NCI-H187 (cell line): Measurements from ENCODE around the gene CHODL.
A peak's percentile ranks its signal among the peaks of the same experiment; 100 is the strongest.

Experiments used
- DNase-seq, 2 experiments: peaks; one replicate each; lab custom pipeline; 2025; lab: John Stamatoyannopoulos, UW

Gene CHODL, protein sequence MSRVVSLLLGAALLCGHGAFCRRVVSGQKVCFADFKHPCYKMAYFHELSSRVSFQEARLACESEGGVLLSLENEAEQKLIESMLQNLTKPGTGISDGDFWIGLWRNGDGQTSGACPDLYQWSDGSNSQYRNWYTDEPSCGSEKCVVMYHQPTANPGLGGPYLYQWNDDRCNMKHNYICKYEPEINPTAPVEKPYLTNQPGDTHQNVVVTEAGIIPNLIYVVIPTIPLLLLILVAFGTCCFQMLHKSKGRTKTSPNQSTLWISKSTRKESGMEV

GRCh38 chr21:18244671-18245463, at the start of gene CHODL:
CHODL (plus strand) TSS chr21:18244833; CDS start chr21:18245224, 391 bp downstream.
- DNase-seq = no peak

GRCh38 chr21:18204931-18205330, 39.7 kb upstream of the CHODL start:
- no peak for DNase-seq

DNA sequence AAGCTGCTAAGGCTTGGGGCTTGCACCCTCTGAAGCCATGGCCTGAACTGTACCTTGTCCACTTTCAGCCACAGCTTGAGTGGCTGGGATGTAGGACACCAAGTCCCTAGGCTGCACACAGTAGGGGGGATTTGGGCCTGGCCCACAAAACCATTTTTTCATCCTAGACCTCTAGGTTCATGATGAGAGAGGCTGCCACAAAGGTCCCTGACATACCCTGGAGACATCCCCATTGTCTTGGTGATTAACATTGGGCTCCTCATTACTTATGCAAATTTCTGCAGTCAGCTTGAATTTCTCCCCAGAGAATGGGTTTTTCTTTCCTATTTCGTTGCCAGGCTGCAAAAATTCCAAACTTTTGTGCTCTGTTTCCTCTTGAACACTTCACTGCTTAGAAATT, 26.3 kb upstream of the CHODL start:
- DNase-seq = no peak

GRCh38 chr21:18220498-18220897, 24.1 kb upstream of the CHODL start:
- no peak for DNase-seq

DNA sequence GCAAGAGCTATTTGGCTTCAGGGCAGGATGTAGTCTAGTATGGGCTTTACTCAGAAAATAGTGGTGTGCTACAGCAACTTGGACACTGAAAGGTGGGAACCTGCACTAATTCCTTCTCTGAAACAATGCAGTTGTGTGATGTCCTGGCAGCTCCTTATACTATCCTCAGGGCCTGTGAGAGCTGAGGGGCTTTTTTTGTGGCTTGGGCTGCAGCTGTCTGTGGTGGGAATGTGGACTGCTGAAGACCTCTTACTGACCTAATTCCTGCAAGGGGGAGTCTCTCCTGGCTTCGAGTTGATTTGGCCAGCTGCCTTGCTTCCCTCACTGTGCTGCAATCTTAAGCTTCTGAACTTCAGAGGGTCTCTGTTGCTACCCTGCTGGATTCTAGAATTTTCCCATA, 22.3 kb upstream of the CHODL start:
- DNase-seq = no peak

GRCh38 chr21:18228060-18228739, 16.4 kb upstream of the CHODL start:
- DNase-seq = no peak

- DNase-seq = no peak
Observed at GRCh38 chr21:18235545-18235944, 9.1 kb upstream of the CHODL start.

DNA sequence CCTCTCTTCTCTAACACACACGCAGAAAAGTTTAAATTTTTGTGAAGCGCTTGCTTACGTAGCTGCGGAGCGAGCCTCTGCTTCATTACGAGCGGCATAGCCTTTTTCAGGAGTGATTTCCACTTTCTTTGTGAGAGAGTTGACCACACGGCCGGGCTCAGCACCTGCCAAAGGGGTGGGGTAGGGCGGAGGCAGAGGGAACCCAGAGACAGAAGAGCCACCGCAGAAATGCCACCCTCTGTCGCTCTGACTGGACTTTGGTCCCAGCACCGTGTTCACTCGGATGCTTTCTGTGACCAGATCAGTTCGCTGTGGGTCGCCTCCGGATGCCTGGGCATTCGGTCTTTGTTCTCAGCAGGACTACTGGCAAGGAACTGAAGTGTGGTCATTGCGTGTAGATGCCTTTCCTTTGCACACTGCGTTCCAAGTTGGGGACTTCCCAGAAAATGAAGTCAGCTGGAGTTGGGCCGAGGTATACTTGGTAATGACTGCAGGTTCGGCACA, 883 bp downstream of the CHODL start:
- peak in 1 of 2 experiments; percentile 73 for DNase-seq

DNA sequence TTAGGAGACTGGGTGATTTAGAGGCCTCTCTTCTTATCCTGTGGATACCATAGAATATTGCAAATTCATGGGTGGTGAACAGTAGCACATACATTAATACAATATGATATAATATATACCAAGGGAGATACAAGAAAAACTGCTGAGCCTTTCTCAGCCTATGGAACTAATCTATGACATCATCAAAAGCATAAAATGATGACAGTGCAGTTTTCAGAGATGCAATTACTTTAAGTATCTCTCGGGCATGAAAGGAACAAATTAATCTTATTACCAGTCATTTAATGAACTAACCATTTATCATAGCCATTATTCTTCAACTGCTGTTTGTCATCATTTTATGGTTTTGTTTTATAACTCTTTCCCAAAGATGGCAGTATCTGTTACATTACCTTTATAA, 3.5 kb downstream of the CHODL start:
- no peak for DNase-seq

DNA sequence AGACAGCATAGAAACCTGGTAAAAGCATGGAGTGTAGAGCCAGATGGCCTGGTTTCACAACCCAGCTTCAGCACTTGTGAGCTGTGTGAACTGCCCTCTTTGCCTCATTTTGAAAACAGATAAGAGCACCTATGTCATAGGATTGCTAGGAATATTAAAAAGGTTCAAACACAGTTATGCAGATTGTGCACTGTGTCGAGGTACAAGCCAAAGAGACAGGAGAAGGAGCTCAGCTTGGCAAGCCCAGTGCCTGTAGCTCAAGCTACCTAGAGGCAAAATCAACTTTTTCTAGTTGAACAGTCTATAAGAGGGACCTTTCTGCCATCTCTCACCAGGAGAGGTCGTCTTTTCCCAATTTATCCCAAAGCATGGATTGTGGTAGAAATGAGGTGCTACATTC, 5.0 kb downstream of the CHODL start:
- no peak for DNase-seq

GRCh38 chr21:18251065-18251464, 6.4 kb downstream of the CHODL start:
- no peak for DNase-seq

DNA sequence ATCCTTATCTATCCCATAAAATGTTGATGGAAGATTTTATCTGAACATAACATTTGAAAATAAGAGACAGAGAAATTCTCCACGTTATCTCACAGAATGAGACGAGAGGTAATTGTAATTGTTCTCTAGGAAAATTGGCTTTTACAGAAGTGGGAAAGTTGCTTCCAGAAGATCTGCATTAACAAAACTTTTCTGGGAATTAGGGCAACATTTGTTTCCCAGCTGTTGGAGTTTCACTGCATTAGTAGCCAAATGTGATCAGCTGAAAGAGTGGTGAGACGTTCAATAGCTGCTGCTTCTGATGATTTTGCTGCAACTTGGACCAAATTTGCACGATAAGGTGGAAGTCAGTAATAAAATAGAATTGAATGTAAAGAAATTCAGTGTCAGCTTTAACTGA, 7.6 kb downstream of the CHODL start:
- DNase-seq = no peak

- no peak for DNase-seq
Observed at GRCh38 chr21:18252680-18253079, 8.0 kb downstream of the CHODL start.

GRCh38 chr21:18253221-18253620, 8.6 kb downstream of the CHODL start:
- DNase-seq = no peak

DNA sequence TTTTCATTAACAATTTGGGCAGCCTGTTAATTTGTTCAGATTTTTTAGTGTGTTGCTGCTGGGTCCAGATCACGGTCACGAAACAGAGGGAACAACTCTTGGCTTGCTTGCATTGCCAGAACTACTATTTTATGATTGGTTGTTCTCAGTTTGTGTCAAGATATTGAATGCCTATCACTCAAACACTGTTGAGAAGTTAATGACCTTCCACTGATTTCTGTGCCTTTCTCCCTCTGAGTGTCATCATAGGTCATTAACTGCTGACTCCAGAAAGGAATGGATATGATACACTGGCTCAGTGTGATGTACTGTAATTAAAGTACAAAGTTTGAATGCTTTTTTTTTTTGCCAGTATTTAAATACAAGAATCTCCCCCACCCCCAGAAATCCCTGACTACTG, 9.2 kb downstream of the CHODL start:
- no peak for DNase-seq

DNA sequence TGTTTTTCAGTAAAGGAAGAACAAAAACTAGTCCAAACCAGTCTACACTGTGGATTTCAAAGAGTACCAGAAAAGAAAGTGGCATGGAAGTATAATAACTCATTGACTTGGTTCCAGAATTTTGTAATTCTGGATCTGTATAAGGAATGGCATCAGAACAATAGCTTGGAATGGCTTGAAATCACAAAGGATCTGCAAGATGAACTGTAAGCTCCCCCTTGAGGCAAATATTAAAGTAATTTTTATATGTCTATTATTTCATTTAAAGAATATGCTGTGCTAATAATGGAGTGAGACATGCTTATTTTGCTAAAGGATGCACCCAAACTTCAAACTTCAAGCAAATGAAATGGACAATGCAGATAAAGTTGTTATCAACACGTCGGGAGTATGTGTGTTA, 21.3 kb downstream of the CHODL start:
- DNase-seq = no peak

- no peak for DNase-seq
Observed at GRCh38 chr21:18267496-18267895, 22.9 kb downstream of the CHODL start.

DNA sequence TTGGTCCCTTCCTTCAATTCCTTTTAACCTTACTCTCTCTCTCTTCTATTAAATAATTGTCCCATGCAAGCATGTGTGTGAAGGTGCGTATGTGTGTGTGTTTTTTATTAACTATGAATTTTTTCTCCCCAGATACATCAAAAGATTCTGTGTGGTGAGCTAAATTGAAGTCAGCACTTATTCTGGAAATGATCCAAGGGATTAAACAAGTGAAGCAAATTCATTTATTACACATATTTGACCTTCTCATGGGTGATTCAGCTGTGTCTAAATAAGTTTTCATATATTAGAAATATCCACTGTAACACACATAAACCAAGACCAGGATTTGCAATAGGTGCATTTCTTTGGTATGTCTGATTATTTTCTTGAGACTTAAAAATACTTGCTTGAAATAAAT, 24.3 kb downstream of the CHODL start:
- DNase-seq = no peak

DNA sequence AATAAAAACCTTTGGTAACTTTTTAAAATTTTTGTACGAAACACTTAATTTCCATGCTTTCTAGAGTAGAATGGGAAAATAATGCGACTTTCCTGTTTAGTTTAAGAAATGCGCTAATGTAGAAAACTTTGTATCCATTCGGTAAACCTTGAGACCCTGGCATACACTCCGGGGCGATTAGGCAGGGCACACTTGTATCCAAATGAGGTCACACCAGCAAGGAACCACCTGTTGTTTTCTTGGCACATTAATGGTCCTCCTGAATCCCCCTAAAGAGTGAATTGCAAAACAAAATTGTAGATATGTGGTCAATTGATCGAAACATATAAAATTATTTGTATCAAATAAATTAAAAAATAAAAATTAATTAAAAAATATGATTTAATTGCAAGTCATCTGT, 25.2 kb downstream of the CHODL start:
- no peak for DNase-seq

GRCh38 chr21:18273400-18273799, 28.8 kb downstream of the CHODL start:
- DNase-seq = no peak

GRCh38 chr21:18274370-18274769, 29.7 kb downstream of the CHODL start:
- DNase-seq = no peak

- DNase-seq = peak; percentile 74 to 93
Observed at GRCh38 chr21:18275781-18276180, 31.1 kb downstream of the CHODL start.

GRCh38 chr21:18285379-18285778, 40.7 kb downstream of the CHODL start:
- no peak for DNase-seq
